OCI-LY3 (cell line): ENCODE data around the gene CABP4.

Experiments used
- H2AFZ ChIP-seq: fragments of 200-600, 300-600 bp; shearing (Covaris generic); 2 replicates; pipeline ENCODE4 v1.6.0; 2014; ENCODE audit warnings: antibody characterized with exemption, low read depth, low read length
- H3K27ac ChIP-seq: fragments of 200-600, 300-600 bp; sonication (generic); 2 replicates; pipeline ENCODE4 v1.5.1; 2014; ENCODE audit warnings: mild to moderate bottlenecking, low read length, moderate library complexity, mixed read lengths
- H3K27me3 ChIP-seq: fragments of 200-600, 300-600 bp; sonication (generic); 2 replicates; pipeline ENCODE4 v1.6.1; 2014; ENCODE audit warnings: low read depth, low read length, mixed read lengths
- H3K36me3 ChIP-seq: fragments of 200-600, 300-600 bp; sonication (generic); replicated peaks from 2 replicates; pipeline ENCODE3; 2014; ENCODE audit warnings: low read depth, low read length, mixed read lengths
- H3K4me1 ChIP-seq: fragments of 300-600, 200-600 bp; sonication (generic); 2 replicates; pipeline ENCODE4 v1.6.1; 2014; ENCODE audit warnings: low read length, mixed read lengths
- H3K4me2 ChIP-seq: fragments of 200-600, 300-600 bp; sonication (generic); 2 replicates; pipeline ENCODE4 v1.6.1; 2014; ENCODE audit warnings: low read length, mixed read lengths
- H3K4me3 ChIP-seq: fragments of 300-600, 200-600 bp; sonication (generic); 2 replicates; pipeline ENCODE4 v1.5.1; 2014; ENCODE audit warnings: antibody characterized with exemption, mild to moderate bottlenecking, low read length, moderate library complexity
- H3K79me2 ChIP-seq: fragments of 300-600, 200-600 bp; shearing (Covaris generic); 2 replicates; pipeline ENCODE4 v1.6.1; 2014; ENCODE audit warnings: mild to moderate bottlenecking, low read length, mixed read lengths
- H3K9ac ChIP-seq: fragments of 300-600, 200-600 bp; shearing (Covaris generic); 2 replicates; pipeline ENCODE4 v1.6.0; 2014; ENCODE audit warnings: mild to moderate bottlenecking, low read length, moderate library complexity
- H3K9me3 ChIP-seq: fragments of 200-600, 300-600 bp; shearing (Covaris generic); 2 replicates; pipeline ENCODE4 v1.6.1; 2014; ENCODE audit warnings: low read length, mixed read lengths; ENCODE audit not compliant: insufficient read depth
- H4K20me1 ChIP-seq: fragments of 200-600, 300-600 bp; sonication (generic); 2 replicates; pipeline ENCODE4 v1.6.1; 2016; ENCODE audit warnings: low read length, mixed read lengths; ENCODE audit not compliant: insufficient read depth
- CTCF ChIP-seq: fragments of 200-600, 300-600 bp; sonication (generic); IDR thresholded peaks from 2 replicates; pipeline ENCODE4 v1.5.1; 2014; ENCODE audit warnings: antibody characterized with exemption, low read length, low read depth
- EZH2phosphoT487 ChIP-seq: fragments of 200-600 bp; shearing (Covaris generic); IDR thresholded peaks from 2 replicates; pipeline ENCODE4 v1.6.1; 2018; ENCODE audit warnings: antibody characterized with exemption, mixed run types, low read depth

CABP4 gene

GRCh38 chr11:67492801-67493547 lies 37.8 kb downstream of the CABP4 start:
- TF ChIP-seq EZH2phosphoT487 (no peak), CTCF (no peak)
- H2AFZ ChIP-seq, result no peak overlapping the region
- no peak overlapping the region for H3K9ac ChIP-seq
- H4K20me1 ChIP-seq, result peaks cover 3% of the 10 kb centered on the region; the same call in 1 of the 2 replicates
- no peaks in the 10 kb centered on the region for H3K27me3 ChIP-seq
- H3K79me2 ChIP-seq, result peaks cover 3% of the 10 kb centered on the region; the same call in 1 of the 2 replicates
- no peaks in the 10 kb centered on the region for H3K9me3 ChIP-seq
- H3K36me3 ChIP-seq, result peaks cover 71% of the 10 kb centered on the region
- no peak overlapping the region for H3K4me3 ChIP-seq
- peaks cover 3% of the 10 kb centered on the region for H3K4me1 ChIP-seq
- H3K4me2 ChIP-seq, result no peak overlapping the region
- H3K27ac ChIP-seq, result no peak overlapping the region

DNA sequence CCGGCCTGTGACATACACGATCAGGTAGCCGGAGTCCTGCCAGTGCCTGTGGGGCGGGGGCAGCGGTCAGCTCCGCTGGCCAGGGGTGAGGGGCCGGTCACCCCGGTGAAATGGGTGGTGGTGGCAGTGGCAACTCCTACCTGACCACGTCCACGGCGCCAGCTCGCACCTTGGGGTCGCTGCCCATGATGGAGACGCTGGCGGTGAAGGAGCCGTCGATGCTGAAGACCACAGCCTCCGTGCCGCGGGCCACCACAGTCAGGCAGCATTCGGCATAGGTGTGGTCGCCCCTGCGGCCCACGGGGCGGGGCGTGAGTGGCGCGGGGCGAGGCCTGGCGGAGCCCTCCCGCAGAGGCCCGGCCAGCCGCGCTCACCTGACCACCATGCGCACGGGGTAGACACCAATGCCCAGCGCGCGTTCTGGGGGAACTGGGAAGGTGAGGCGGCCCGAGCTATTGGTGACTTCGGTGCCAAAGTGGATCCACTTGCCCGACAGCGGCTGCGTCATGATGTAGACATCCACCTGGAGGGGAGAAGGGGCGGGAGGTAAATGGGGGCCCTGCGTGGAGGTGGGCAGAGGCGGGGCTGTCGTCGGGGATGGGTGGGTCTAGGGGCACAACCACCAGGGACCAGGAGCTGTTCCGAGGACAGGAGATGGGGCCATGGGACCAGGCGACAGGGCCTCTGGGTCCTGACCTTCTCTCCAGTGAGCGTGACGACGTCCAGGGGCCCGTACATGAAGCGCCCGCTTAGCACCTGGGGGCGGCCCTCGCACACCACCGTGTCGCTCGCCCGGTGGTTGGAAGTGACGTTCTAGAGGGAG lies 38.6 kb downstream of the CABP4 start:
- no peak overlapping the region for H3K4me3 ChIP-seq
- no peaks in the 10 kb centered on the region for H3K27me3 ChIP-seq
- no peak for TF ChIP-seq EZH2phosphoT487
- no peak for TF ChIP-seq CTCF
- no peaks in the 10 kb centered on the region for H4K20me1 ChIP-seq
- H3K36me3 ChIP-seq, result peaks cover 75% of the 10 kb centered on the region
- H3K4me1 ChIP-seq, result no peaks in the 10 kb centered on the region
- no peaks in the 10 kb centered on the region for H3K9me3 ChIP-seq
- no peak overlapping the region for H2AFZ ChIP-seq
- no peak overlapping the region for H3K4me2 ChIP-seq
- no peak overlapping the region for H3K27ac ChIP-seq
- H3K9ac ChIP-seq, result no peak overlapping the region
- no peaks in the 10 kb centered on the region for H3K79me2 ChIP-seq

DNA sequence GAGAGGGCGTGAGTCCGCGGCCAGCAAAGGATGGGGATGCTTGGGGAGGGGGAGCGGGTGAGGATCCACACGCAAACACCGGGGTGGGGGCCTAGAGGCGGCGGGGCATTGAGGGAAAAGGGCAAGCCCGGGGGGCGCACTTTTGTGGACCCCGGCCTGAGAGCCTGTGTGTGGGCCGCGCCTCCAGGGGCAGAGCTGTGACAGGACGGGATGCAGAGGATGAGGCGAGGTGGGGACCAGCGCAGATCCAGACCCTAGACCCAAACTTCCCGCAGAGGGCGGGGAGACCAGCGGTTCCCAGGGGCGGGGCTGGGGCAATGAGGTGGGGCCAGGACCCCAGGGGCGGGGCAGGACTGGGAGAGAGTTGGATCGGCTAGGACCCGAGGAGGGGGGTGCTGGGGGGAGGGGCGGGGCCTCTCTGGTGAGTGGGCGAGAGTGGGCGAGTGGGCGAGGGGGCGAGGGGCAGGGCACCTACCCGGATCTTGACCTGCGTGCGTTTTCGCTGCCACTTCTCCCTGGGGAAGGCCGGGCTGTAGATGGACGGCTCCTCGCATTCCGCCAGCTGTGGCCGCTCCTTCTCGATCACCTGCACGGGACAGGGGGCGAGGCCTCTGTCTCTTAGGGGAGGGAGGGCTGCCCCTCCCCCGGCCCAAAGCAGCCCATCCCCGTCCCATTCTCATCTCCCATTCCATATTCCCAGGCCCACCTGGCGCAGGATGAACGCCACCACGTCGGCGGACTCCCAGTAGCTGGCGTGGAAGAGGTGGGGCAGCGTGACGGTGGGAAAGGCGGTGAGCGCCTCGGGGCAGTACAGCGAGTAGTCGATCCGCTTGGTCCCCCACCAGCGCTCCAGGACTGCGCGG lies 39.4 kb downstream of the CABP4 start:
- Histone ChIP-seq H3K4me1 (no peaks in the 10 kb centered on the region), H3K4me3 (no peak overlapping the region), H3K4me2 (no peak overlapping the region), H4K20me1 (no peaks in the 10 kb centered on the region), H3K27me3 (no peaks in the 10 kb centered on the region), H3K79me2 (no peaks in the 10 kb centered on the region), H3K36me3 (peaks cover 72% of the 10 kb centered on the region), H3K27ac (no peak overlapping the region), H2AFZ (no peak overlapping the region), H3K9me3 (no peaks in the 10 kb centered on the region), H3K9ac (no peak overlapping the region)
- TF ChIP-seq CTCF (no peak), EZH2phosphoT487 (no peak)
